Right lobe of liver (tissue), 6 donors: ENCODE measurements around the gene CREBL2. TPM values are rescaled to one million over a fixed set of nuclear protein-coding genes. Genes with fewer than 3 reads are reported as not detected.
A peak's percentile ranks its signal among the peaks of the same experiment; 100 is the strongest.
"Not testable (repeated sequence)": the region's sequence is repeated elsewhere in the genome, so short reads cannot be mapped to it uniquely, and the experiment has no call there.

Experiments used
- ATAC-seq, 4 donors: fragments of 200-7000 bp; cut with Tn5 transposase; one replicate each; pipeline ENCODE4 v1.9.1; 2020; ENCODE audit warnings: mild to moderate bottlenecking in 4 of 4, moderate library complexity in 4 of 4
- DNase-seq, 3 donors: peaks; one replicate each; pipeline ENCODE4 v3.0.0-alpha.2; 2020
- H3K27ac ChIP-seq, 3 donors: fragments of 200-600 bp; one replicate each; pipeline ENCODE4 v1.8.0; 2022
- H3K27me3 ChIP-seq, 2 donors: fragments of 200-600 bp; one replicate each; pipeline ENCODE4 v1.8.0; 2022
- H3K36me3 ChIP-seq, 4 donors: fragments of 200-600 bp; sonication (generic) in 1 of 4; one replicate each; pipeline versions ENCODE4 v1.5.1 to v1.8.0; 2017 to 2022; ENCODE audit warnings: control low read depth in 1 of 4
- H3K4me1 ChIP-seq, 4 donors: fragments of 200-600 bp; sonication (generic) in 1 of 4; one replicate each; pipeline versions ENCODE4 v1.5.1 to v1.8.0; 2017 to 2022; ENCODE audit warnings: control low read depth in 1 of 4
- H3K4me3 ChIP-seq, 3 donors: fragments of 200-600 bp; one replicate each; pipeline ENCODE4 v1.8.0; 2022
- H3K9me3 ChIP-seq, 4 donors: fragments of 200-600 bp; sonication (generic) in 1 of 4; one replicate each; pipeline versions ENCODE4 v1.5.1 to v1.8.0; 2017 to 2022; ENCODE audit warnings: control low read depth in 1 of 4
- CTCF ChIP-seq, 4 donors: fragments of 200-600 bp in 3 of 4; fragments of 450-650 bp in 1 of 4; IDR thresholded peaks; one replicate each; pipeline versions ENCODE4 v1.5.1 to v1.8.0; 2016 to 2022; ENCODE audit warnings: antibody characterized with exemption in 4 of 4, mild to moderate bottlenecking in 2 of 4
- POLR2A ChIP-seq: fragments of 450-650 bp; IDR thresholded peaks from one replicate; pipeline ENCODE4 v1.6.1; 2017; ENCODE audit warnings: antibody characterized with exemption, mild to moderate bottlenecking
- WGBS: methylation state at CpG from one replicate; pipeline ENCODE4 v1.1.6; 2018; ENCODE audit warnings: low coverage, low lambda C conversion rate; ENCODE audit not compliant: insufficient coverage; ENCODE audit errors: missing lambda C conversion rate; 5-methylcytosine and 5-hydroxymethylcytosine counted together
- intact Hi-C, 2 donors: fragments of 100-400 bp; cut with DNase I; formaldehyde crosslinking; loops; one replicate each; pipeline versions ENCODE4 v1.11.2 to v1.14.1; 2022
- total RNA-seq, 6 experiments: library from RNA; depleted of rRNA in 2 of 6; stranded (reverse); fragments of >200 nt in 2 of 6; fragmentation: NEBNext Ultra II Directional in 3 of 6; extraction: Animal tissue kit (Norgen Biotek cat#: 25700) in 3 of 6; gene quantifications; one replicate each; pipeline versions ENCODE4 v1.1.0 to v1.2.4, GENCODE V29; 2016 to 2023
- donor health status: DM: no; HTN: yes; CAD: no.
- donor health status: DM: no; HTN: no; CAD: no.
- donor health status: DM: no; HTN: no; CAD: no.
- donor health status: DM: no; HTN: yes; CAD: no.
- donor health status: DM: no; HTN: yes; CAD: no.

The CREBL2 gene
- total RNA-seq, 6 experiments from 2014 or later: 24.3 to 28.5 (median 26.8) TPM

GRCh38 chr12:12612358-12612757, 682 bp downstream of the CREBL2 start:
- intact Hi-C loops: no loop called here
- no peaks in the 10 kb centered on the region for H3K36me3 ChIP-seq
- DNase-seq (no peak), ATAC-seq (peak; percentile 44 to 51 (median 48))
- peaks cover 0 to 9% (median 3%) of the 10 kb centered on the region in 4 donors for H3K4me1 ChIP-seq
- WGBS: 0% methylated on average over 4 of the region's 7 CpGs
- H3K4me3 ChIP-seq: peak overlapping the region; percentile 67 to 87 (median 73)
- TF ChIP-seq POLR2A (peak; percentile 39), CTCF (IDR thresholded peaks at IDR 0.05) (no peak)
- H3K9me3 ChIP-seq: no peaks in the 10 kb centered on the region
- H3K27ac ChIP-seq: peak overlapping the region; percentile 93 to 98 (median 97)
- no peaks in the 10 kb centered on the region for H3K27me3 ChIP-seq

- H3K4me1 ChIP-seq: peaks cover 0 to 9% (median 3%) of the 10 kb centered on the region in 4 donors
- peak overlapping the region; percentile 93 to 98 (median 97) for H3K27ac ChIP-seq
- H3K27me3 ChIP-seq: no peaks in the 10 kb centered on the region
- 57% methylated on average over 4 of the region's 4 CpGs for WGBS
- ATAC-seq (no peak), DNase-seq (no peak)
- H3K9me3 ChIP-seq: no peaks in the 10 kb centered on the region
- intact Hi-C loops: no loop called here
- peak overlapping the region in 1 of 3 donors; percentile 87 for H3K4me3 ChIP-seq
- no peak for TF ChIP-seq CTCF (IDR thresholded peaks at IDR 0.05)
- TF ChIP-seq POLR2A: no peak
- no peaks in the 10 kb centered on the region for H3K36me3 ChIP-seq
Observed at GRCh38 chr12:12613344-12613743, 1.7 kb downstream of the CREBL2 start.

- Histone ChIP-seq H3K9me3 (no peaks in the 10 kb centered on the region), H3K27me3 (no peaks in the 10 kb centered on the region), H3K27ac (no peak overlapping the region), H3K36me3 (no peaks in the 10 kb centered on the region), H3K4me3 (no peak overlapping the region), H3K4me1 (peaks cover 0 to 9% (median 3%) of the 10 kb centered on the region in 4 donors)
- intact Hi-C loops: no loop called here
- DNase-seq (no peak), ATAC-seq (no peak)
- no peak for TF ChIP-seq CTCF (IDR thresholded peaks at IDR 0.05)
- no peak for TF ChIP-seq POLR2A
- WGBS: 88% methylated on average over 4 of the region's 4 CpGs
Observed at GRCh38 chr12:12614342-12614741, 2.7 kb downstream of the CREBL2 start.

GRCh38 chr12:12616512-12617310, 5.0 kb downstream of the CREBL2 start:
- Histone ChIP-seq H3K36me3 (no peaks in the 10 kb centered on the region), H3K9me3 (no peaks in the 10 kb centered on the region), H3K27me3 (no peaks in the 10 kb centered on the region), H3K27ac (no peak overlapping the region), H3K4me1 (peaks cover 0 to 13% (median 5%) of the 10 kb centered on the region in 4 donors), H3K4me3 (no peak overlapping the region)
- WGBS: 65% methylated on average over 4 of the region's 4 CpGs
- TF ChIP-seq CTCF (IDR thresholded peaks at IDR 0.05): no peak
- no peak for TF ChIP-seq POLR2A
- DNase-seq (no peak), ATAC-seq (no peak)
- intact Hi-C loops: no loop called here

GRCh38 chr12:12618064-12618463, 6.4 kb downstream of the CREBL2 start:
- peaks cover 0 to 19% (median 3%) of the 10 kb centered on the region in 4 donors for H3K4me1 ChIP-seq
- WGBS: 97% methylated on average over 10 of the region's 23 CpGs
- H3K27me3 ChIP-seq, DNase-seq, ATAC-seq, H3K9me3 ChIP-seq, H3K36me3 ChIP-seq, intact Hi-C loops, H3K4me3 ChIP-seq, H3K27ac ChIP-seq: not testable (repeated sequence)
